ENCODE measurements around the gene C20orf173. TPM values are rescaled to one million over a fixed set of nuclear protein-coding genes. Genes with fewer than 3 reads are reported as not detected.

C20orf173 gene
- total RNA-seq, 4 donors from 2014 or later = not detected

DNA sequence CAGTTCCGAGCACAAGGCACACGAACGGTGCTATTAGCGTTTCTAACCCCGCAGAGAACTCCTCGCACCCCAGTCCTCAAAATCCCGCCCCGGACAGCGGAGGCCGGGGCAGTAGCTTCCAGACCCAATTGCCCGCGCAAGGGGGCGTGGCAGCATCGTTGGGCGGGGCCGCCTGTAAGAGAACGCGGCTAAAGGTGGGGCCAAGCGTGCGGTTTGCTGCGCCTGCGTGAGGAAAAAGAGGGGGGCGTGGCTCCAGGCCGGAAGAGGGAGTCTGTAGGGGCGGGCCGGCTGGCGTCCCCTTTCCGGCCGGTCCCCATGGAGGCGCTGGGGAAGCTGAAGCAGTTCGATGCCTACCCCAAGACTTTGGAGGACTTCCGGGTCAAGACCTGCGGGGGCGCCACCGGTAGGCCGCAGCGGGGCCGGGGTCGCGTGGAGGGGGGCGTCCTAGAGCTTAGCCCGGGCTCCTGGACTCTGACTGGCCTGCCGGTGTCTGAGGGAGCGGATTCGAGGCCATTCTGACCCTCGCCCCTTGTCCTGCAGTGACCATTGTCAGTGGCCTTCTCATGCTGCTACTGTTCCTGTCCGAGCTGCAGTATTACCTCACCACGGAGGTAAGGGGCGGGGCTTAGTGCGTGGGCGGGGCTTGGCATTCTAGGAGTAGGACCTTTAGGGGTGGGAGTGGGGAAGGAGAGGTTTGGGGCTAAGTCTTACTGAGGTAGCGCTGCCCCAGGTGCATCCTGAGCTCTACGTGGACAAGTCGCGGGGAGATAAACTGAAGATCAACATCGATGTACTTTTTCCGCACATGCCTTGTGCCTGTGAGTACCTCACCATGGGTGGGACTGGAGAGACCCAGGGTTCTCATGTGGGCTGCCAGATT lies 12.6 kb upstream of the C20orf173 start, which contains the start of gene ERGIC3:
ERGIC3 (plus strand) TSS at position 296 of the 880 bp plus-strand sequence; CDS start at position 316, 20 bp downstream.
- TF ChIP-seq EP300 (IDR thresholded peaks at IDR 0.05) (peak; percentile 74 to 83), POLR2A (IDR thresholded peaks at IDR 0.05) (no peak)
- TF ChIP-seq, protein P1, sequence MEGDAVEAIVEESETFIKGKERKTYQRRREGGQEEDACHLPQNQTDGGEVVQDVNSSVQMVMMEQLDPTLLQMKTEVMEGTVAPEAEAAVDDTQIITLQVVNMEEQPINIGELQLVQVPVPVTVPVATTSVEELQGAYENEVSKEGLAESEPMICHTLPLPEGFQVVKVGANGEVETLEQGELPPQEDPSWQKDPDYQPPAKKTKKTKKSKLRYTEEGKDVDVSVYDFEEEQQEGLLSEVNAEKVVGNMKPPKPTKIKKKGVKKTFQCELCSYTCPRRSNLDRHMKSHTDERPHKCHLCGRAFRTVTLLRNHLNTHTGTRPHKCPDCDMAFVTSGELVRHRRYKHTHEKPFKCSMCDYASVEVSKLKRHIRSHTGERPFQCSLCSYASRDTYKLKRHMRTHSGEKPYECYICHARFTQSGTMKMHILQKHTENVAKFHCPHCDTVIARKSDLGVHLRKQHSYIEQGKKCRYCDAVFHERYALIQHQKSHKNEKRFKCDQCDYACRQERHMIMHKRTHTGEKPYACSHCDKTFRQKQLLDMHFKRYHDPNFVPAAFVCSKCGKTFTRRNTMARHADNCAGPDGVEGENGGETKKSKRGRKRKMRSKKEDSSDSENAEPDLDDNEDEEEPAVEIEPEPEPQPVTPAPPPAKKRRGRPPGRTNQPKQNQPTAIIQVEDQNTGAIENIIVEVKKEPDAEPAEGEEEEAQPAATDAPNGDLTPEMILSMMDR (IDR thresholded peaks at IDR 0.05) = peak in 1 of 5 experiments; percentile 20
- Histone ChIP-seq H3K9me3 (no peaks in the 10 kb centered on the region), H3K4me3 (peak within 1 kb of the TSS; percentile 76 to 79 (median 78)), H3K27me3 (no peaks in the 10 kb centered on the region), H3K36me3 (peaks cover 0 to 39% (median 0%) of the 10 kb centered on the region in 3 donors), H3K4me1 (peaks cover 0 to 21% (median 5%) of the 10 kb centered on the region in 4 donors), H3K27ac (peak within 1 kb of the TSS in 3 of 4 donors; percentile 75 to 82 (median 75))
- WGBS, 2 donors = 4 to 5% methylated on average over 44 to 54 of the region's 57 CpGs
- DNase-seq (ENCODE audit: low spot score in 2 of 2) = peak; percentile 95 to 97

GRCh38 chr20:35541118-35541782 lies 11.8 kb upstream of the C20orf173 start:
- H3K9me3 ChIP-seq = no peaks in the 10 kb centered on the region
- peak overlapping the region; percentile 76 to 79 (median 78) for H3K4me3 ChIP-seq
- H3K4me1 ChIP-seq = peaks cover 0 to 21% (median 5%) of the 10 kb centered on the region in 4 donors
- peaks cover 0 to 31% (median 0%) of the 10 kb centered on the region in 3 donors for H3K36me3 ChIP-seq
- H3K27me3 ChIP-seq = no peaks in the 10 kb centered on the region
- peak overlapping the region in 2 of 4 donors; percentile 14 to 75 for H3K27ac ChIP-seq
- 18 to 27% methylated on average over 13 of the region's 13 CpGs for WGBS, 2 donors
- DNase-seq (ENCODE audit: low spot score in 2 of 2) = no peak
- TF ChIP-seq, protein P1 (IDR thresholded peaks at IDR 0.05) = no peak
- TF ChIP-seq EP300 (IDR thresholded peaks at IDR 0.05) (no peak), POLR2A (IDR thresholded peaks at IDR 0.05) (no peak)

DNA sequence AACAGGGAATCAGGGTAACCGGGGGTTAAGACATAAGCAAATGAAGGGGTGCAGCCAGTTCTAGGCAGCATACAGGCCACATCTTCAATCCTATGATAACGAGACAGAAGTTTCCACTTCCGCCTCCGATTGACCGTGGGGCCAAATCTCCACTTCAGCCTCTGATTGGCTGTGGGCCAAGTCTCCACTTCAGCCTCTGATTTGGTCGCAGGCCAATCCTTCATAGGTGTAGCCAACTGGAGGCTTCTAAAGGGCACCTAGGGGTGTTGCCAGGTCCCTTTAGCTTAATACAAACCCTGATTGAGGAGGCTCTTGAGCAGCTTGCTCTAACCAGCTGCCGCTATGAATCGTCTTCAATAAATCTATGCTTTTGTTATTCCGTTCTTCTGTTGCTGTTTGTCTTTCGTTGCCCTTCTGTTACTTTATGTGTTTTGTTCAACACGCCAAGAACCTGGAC lies 10.3 kb upstream of the C20orf173 start:
- peak in 1 of 2 donors; percentile 14 for DNase-seq (ENCODE audit: low spot score in 2 of 2)
- H3K36me3 ChIP-seq = peaks cover 0 to 19% (median 0%) of the 10 kb centered on the region in 3 donors
- no peak overlapping the region for H3K27ac ChIP-seq
- TF ChIP-seq, protein P1 (IDR thresholded peaks at IDR 0.05) = no peak
- TF ChIP-seq POLR2A (IDR thresholded peaks at IDR 0.05) = no peak
- TF ChIP-seq EP300 (IDR thresholded peaks at IDR 0.05) = no peak
- H3K9me3 ChIP-seq = no peaks in the 10 kb centered on the region
- H3K4me3 ChIP-seq = no peak overlapping the region
- no peaks in the 10 kb centered on the region for H3K27me3 ChIP-seq
- H3K4me1 ChIP-seq = peaks cover 0 to 21% (median 5%) of the 10 kb centered on the region in 4 donors
- WGBS, 2 donors = 57 to 59% methylated on average over 11 of the region's 11 CpGs

GRCh38 chr20:35527122-35527769 lies 2.2 kb downstream of the C20orf173 start:
- Histone ChIP-seq H3K27ac (no peak overlapping the region), H3K27me3 (no peaks in the 10 kb centered on the region), H3K4me1 (no peaks in the 10 kb centered on the region), H3K36me3 (no peaks in the 10 kb centered on the region), H3K4me3 (no peak overlapping the region), H3K9me3 (no peaks in the 10 kb centered on the region)
- TF ChIP-seq EP300 (IDR thresholded peaks at IDR 0.05) (no peak), POLR2A (IDR thresholded peaks at IDR 0.05) (no peak)
- TF ChIP-seq, protein P1 (IDR thresholded peaks at IDR 0.05) = no peak
- 57 to 62% methylated on average over 12 of the region's 12 CpGs for WGBS, 2 donors
- DNase-seq (ENCODE audit: low spot score in 2 of 2) = no peak
